ENCODE data around the gene HPCAL1. TPM values are rescaled to one million over a fixed set of nuclear protein-coding genes. Genes with fewer than 3 reads are reported as not detected.

Gene HPCAL1
- total and polyA plus RNA-seq, 10 of the 15 experiments (the other 5 are each of a cell fraction or from before 2014, with no cell fraction given), result 0.40 to 12.8 (median 7.9) TPM

- WGBS (ENCODE audit: insufficient coverage, insufficient replicate concordance, low lambda C conversion rate, missing lambda C conversion rate), result 92% methylated on average over 3 of the region's 3 CpGs
Measured at GRCh38 chr2:10452312-10452711, 149.6 kb downstream of the HPCAL1 start.

More at GRCh38 chr2:10452312-10452711, 149.6 kb downstream of the HPCAL1 start:
- H3K4me3 ChIP-seq, result no peak overlapping the region
- ChIA-PET POLR2A (no interaction called here), RAD21 (ENCODE audit: unreplicated experiment) (no interaction called here), CTCF (interaction anchor here (1.5 kb wide), 1 partner anchor 468 kb away, joined by 3 read pairs; no protein-coding TSS in a partner anchor), SMC1A (ENCODE audit: uncharacterized antibody, unreplicated experiment) (no interaction called here)
- in situ Hi-C loops (cut with MboI) (no loop called here), intact Hi-C loops (cut with micrococcal nuclease; ENCODE audit: unreplicated experiment) (no loop called here)
- H3K36me3 ChIP-seq (ENCODE audit: control insufficient read depth in 2 of 2, insufficient read depth in 2 of 2, low read length in 1 of 2), result no peaks in the 10 kb centered on the region
- ATAC-seq (no peak), DNase-seq (ENCODE audit: low read depth, low spot score) (no peak), FAIRE-seq (no peak)
- no peak overlapping the region for H2AFZ ChIP-seq (ENCODE audit: control insufficient read depth, low read depth, low read length)
- H3K79me2 ChIP-seq (ENCODE audit: control insufficient read depth, insufficient read depth, low read length), result peaks cover 12% of the 10 kb centered on the region
- BruUV-seq (replicated peaks), result no TSS peak
- H3K9ac ChIP-seq (ENCODE audit: control insufficient read depth, insufficient read depth, low read length), result no peak overlapping the region
- H3K9me3 ChIP-seq (replicated peaks; ENCODE audit: control insufficient read depth, insufficient read depth, low read length), result no peaks in the 10 kb centered on the region
- H3K27me3 ChIP-seq (replicated peaks in 1 of 2; ENCODE audit: control insufficient read depth in 2 of 2, insufficient read depth in 2 of 2, low read length in 1 of 2), result no peaks in the 10 kb centered on the region
- no peak overlapping the region for H3K4me2 ChIP-seq (ENCODE audit: control insufficient read depth, insufficient read depth)
- no peaks in the 10 kb centered on the region for H4K20me1 ChIP-seq (ENCODE audit: control insufficient read depth, insufficient read depth)
- TF ChIP-seq RAD21 (IDR thresholded peaks at IDR 0.05; ENCODE audit: insufficient read depth, low read depth, low read length) (no peak), SIN3A (IDR thresholded peaks at IDR 0.05; ENCODE audit: low read depth, low read length) (no peak), FOXK2 (IDR thresholded peaks at IDR 0.05) (no peak), EZH2 (IDR thresholded peaks at IDR 0.05; ENCODE audit: borderline replicate concordance, control insufficient read depth, low read depth, low read length) (no peak), KLF5 (IDR thresholded peaks at IDR 0.05; ENCODE audit: partially characterized antibody) (no peak), RCOR1 (conservative IDR thresholded peaks at IDR 0.05; ENCODE audit: low read depth, low read length) (no peak), RFX5 (IDR thresholded peaks at IDR 0.05; ENCODE audit: low read depth, low read length) (no peak), PML (IDR thresholded peaks at IDR 0.05; ENCODE audit: low read length) (no peak), CHD4 (IDR thresholded peaks at IDR 0.05) (no peak), FOXM1 (IDR thresholded peaks at IDR 0.05; ENCODE audit: low read depth, low read length) (no peak), CUX1 (IDR thresholded peaks at IDR 0.05; ENCODE audit: insufficient replicate concordance, low read depth, low read length) (no peak), IRF3 (IDR thresholded peaks at IDR 0.05) (no peak), EGR1 (IDR thresholded peaks at IDR 0.05; ENCODE audit: borderline replicate concordance in 1 of 2, low read depth in 2 of 2, low read length in 2 of 2) (no peak), KAT2A (conservative IDR thresholded peaks at IDR 0.05; ENCODE audit: control insufficient read depth, low read depth, low read length) (no peak), FOS (IDR thresholded peaks at IDR 0.05; ENCODE audit: borderline replicate concordance, extremely low read depth, insufficient read length) (no peak), MXI1 (IDR thresholded peaks at IDR 0.05; ENCODE audit: low read depth, low read length) (no peak), NKRF (conservative IDR thresholded peaks at IDR 0.05) (no peak)
- no peak overlapping the region for H3K27ac ChIP-seq (ENCODE audit: control insufficient read depth, insufficient read depth)
- peaks cover 8% of the 10 kb centered on the region for H3K4me1 ChIP-seq (ENCODE audit: control insufficient read depth, insufficient read depth, low read length)
